Measurements from ENCODE around the gene FOXP1.
"Not testable (repeated sequence)": the region's sequence is repeated elsewhere in the genome, so short reads cannot be mapped to it uniquely, and the experiment has no call there.

Gene FOXP1

GRCh38 chr3:71324224-71324623, 259.3 kb downstream of the FOXP1 start:
- not testable (repeated sequence) for H3K4me3 ChIP-seq (ENCODE audit: low read length in 2 of 2); H3K36me3 ChIP-seq (ENCODE audit: control insufficient read depth in 2 of 2, insufficient read depth in 2 of 2, low read length in 2 of 2); H3K27ac ChIP-seq (ENCODE audit: low read depth in 2 of 2, low read length in 2 of 2); H3K27me3 ChIP-seq (ENCODE audit: control insufficient read depth in 2 of 2, insufficient read depth in 2 of 2, low read length in 2 of 2); H3K9ac ChIP-seq (ENCODE audit: low read depth in 1 of 2, low read length in 2 of 2); H3K9me3 ChIP-seq (ENCODE audit: control insufficient read depth in 2 of 2, low read length in 2 of 2); H3K4me1 ChIP-seq (ENCODE audit: control insufficient read depth in 2 of 2, insufficient read depth in 2 of 2, low read length in 2 of 2)

GRCh38 chr3:71323558-71323957, 260.0 kb downstream of the FOXP1 start:
- Histone ChIP-seq H3K27ac (ENCODE audit: low read depth in 2 of 2, low read length in 2 of 2) (no peak overlapping the region), H3K4me3 (ENCODE audit: low read length in 2 of 2) (no peak overlapping the region), H3K9ac (ENCODE audit: low read depth in 1 of 2, low read length in 2 of 2) (no peak overlapping the region), H3K36me3 (ENCODE audit: control insufficient read depth in 2 of 2, insufficient read depth in 2 of 2, low read length in 2 of 2) (peaks cover 2 to 4% of the 10 kb centered on the region in 2 donors), H3K4me1 (ENCODE audit: control insufficient read depth in 2 of 2, insufficient read depth in 2 of 2, low read length in 2 of 2) (peaks cover 0 to 9% of the 10 kb centered on the region in 2 donors), H3K27me3 (ENCODE audit: control insufficient read depth in 2 of 2, insufficient read depth in 2 of 2, low read length in 2 of 2) (no peaks in the 10 kb centered on the region), H3K9me3 (ENCODE audit: control insufficient read depth in 2 of 2, low read length in 2 of 2) (no peaks in the 10 kb centered on the region)

GRCh38 chr3:71322154-71322553, 261.4 kb downstream of the FOXP1 start:
- no peak overlapping the region for H3K4me3 ChIP-seq (ENCODE audit: low read length in 2 of 2)
- peaks cover 0 to 2% of the 10 kb centered on the region in 2 donors for H3K36me3 ChIP-seq (ENCODE audit: control insufficient read depth in 2 of 2, insufficient read depth in 2 of 2, low read length in 2 of 2)
- H3K27ac ChIP-seq (ENCODE audit: low read depth in 2 of 2, low read length in 2 of 2) = no peak overlapping the region
- no peaks in the 10 kb centered on the region for H3K27me3 ChIP-seq (ENCODE audit: control insufficient read depth in 2 of 2, insufficient read depth in 2 of 2, low read length in 2 of 2)
- H3K4me1 ChIP-seq (ENCODE audit: control insufficient read depth in 2 of 2, insufficient read depth in 2 of 2, low read length in 2 of 2) = peaks cover 0 to 13% of the 10 kb centered on the region in 2 donors
- no peak overlapping the region for H3K9ac ChIP-seq (ENCODE audit: low read depth in 1 of 2, low read length in 2 of 2)
- no peaks in the 10 kb centered on the region for H3K9me3 ChIP-seq (ENCODE audit: control insufficient read depth in 2 of 2, low read length in 2 of 2)

- Histone ChIP-seq H3K27me3 (ENCODE audit: control insufficient read depth in 2 of 2, insufficient read depth in 2 of 2, low read length in 2 of 2) (no peaks in the 10 kb centered on the region), H3K36me3 (ENCODE audit: control insufficient read depth in 2 of 2, insufficient read depth in 2 of 2, low read length in 2 of 2) (no peaks in the 10 kb centered on the region), H3K9ac (ENCODE audit: low read depth in 1 of 2, low read length in 2 of 2) (no peak overlapping the region), H3K4me1 (ENCODE audit: control insufficient read depth in 2 of 2, insufficient read depth in 2 of 2, low read length in 2 of 2) (peaks cover 0 to 4% of the 10 kb centered on the region in 2 donors), H3K9me3 (ENCODE audit: control insufficient read depth in 2 of 2, low read length in 2 of 2) (no peaks in the 10 kb centered on the region), H3K27ac (ENCODE audit: low read depth in 2 of 2, low read length in 2 of 2) (no peak overlapping the region), H3K4me3 (ENCODE audit: low read length in 2 of 2) (no peak overlapping the region)
Measured at GRCh38 chr3:71319771-71320170, 263.8 kb downstream of the FOXP1 start.

- Histone ChIP-seq H3K4me3 (ENCODE audit: low read length in 2 of 2) (no peak overlapping the region), H3K9me3 (ENCODE audit: control insufficient read depth in 2 of 2, low read length in 2 of 2) (no peaks in the 10 kb centered on the region), H3K27me3 (ENCODE audit: control insufficient read depth in 2 of 2, insufficient read depth in 2 of 2, low read length in 2 of 2) (no peaks in the 10 kb centered on the region), H3K27ac (ENCODE audit: low read depth in 2 of 2, low read length in 2 of 2) (no peak overlapping the region), H3K36me3 (ENCODE audit: control insufficient read depth in 2 of 2, insufficient read depth in 2 of 2, low read length in 2 of 2) (no peaks in the 10 kb centered on the region), H3K9ac (ENCODE audit: low read depth in 1 of 2, low read length in 2 of 2) (no peak overlapping the region), H3K4me1 (ENCODE audit: control insufficient read depth in 2 of 2, insufficient read depth in 2 of 2, low read length in 2 of 2) (peaks cover 0 to 4% of the 10 kb centered on the region in 2 donors)
Measured at GRCh38 chr3:71318458-71318827, 265.1 kb downstream of the FOXP1 start.

GRCh38 chr3:71317749-71318457, 265.6 kb downstream of the FOXP1 start:
- Histone ChIP-seq H3K27ac (ENCODE audit: low read depth in 2 of 2, low read length in 2 of 2) (no peak overlapping the region), H3K36me3 (ENCODE audit: control insufficient read depth in 2 of 2, insufficient read depth in 2 of 2, low read length in 2 of 2) (no peaks in the 10 kb centered on the region), H3K9ac (ENCODE audit: low read depth in 1 of 2, low read length in 2 of 2) (no peak overlapping the region), H3K4me3 (ENCODE audit: low read length in 2 of 2) (no peak overlapping the region), H3K4me1 (ENCODE audit: control insufficient read depth in 2 of 2, insufficient read depth in 2 of 2, low read length in 2 of 2) (peaks cover 0 to 4% of the 10 kb centered on the region in 2 donors), H3K9me3 (ENCODE audit: control insufficient read depth in 2 of 2, low read length in 2 of 2) (no peaks in the 10 kb centered on the region), H3K27me3 (ENCODE audit: control insufficient read depth in 2 of 2, insufficient read depth in 2 of 2, low read length in 2 of 2) (no peaks in the 10 kb centered on the region)

- no peak overlapping the region for H3K4me3 ChIP-seq (ENCODE audit: low read length in 2 of 2)
Measured at GRCh38 chr3:71317140-71317539, 266.4 kb downstream of the FOXP1 start.

GRCh38 chr3:71316066-71316777, 267.3 kb downstream of the FOXP1 start:
- Histone ChIP-seq H3K36me3 (ENCODE audit: control insufficient read depth in 2 of 2, insufficient read depth in 2 of 2, low read length in 2 of 2) (peaks cover 0 to 5% of the 10 kb centered on the region in 2 donors), H3K4me3 (ENCODE audit: low read length in 2 of 2) (no peak overlapping the region)

More at GRCh38 chr3:71317140-71317539, 266.4 kb downstream of the FOXP1 start:
- peaks cover 0 to 2% of the 10 kb centered on the region in 2 donors for H3K36me3 ChIP-seq (ENCODE audit: control insufficient read depth in 2 of 2, insufficient read depth in 2 of 2, low read length in 2 of 2)
- no peak overlapping the region for H3K9ac ChIP-seq (ENCODE audit: low read depth in 1 of 2, low read length in 2 of 2)
- H3K4me1 ChIP-seq (ENCODE audit: control insufficient read depth in 2 of 2, insufficient read depth in 2 of 2, low read length in 2 of 2) = peaks cover 0 to 4% of the 10 kb centered on the region in 2 donors
- no peak overlapping the region for H3K27ac ChIP-seq (ENCODE audit: low read depth in 2 of 2, low read length in 2 of 2)
- H3K27me3 ChIP-seq (ENCODE audit: control insufficient read depth in 2 of 2, insufficient read depth in 2 of 2, low read length in 2 of 2) = no peaks in the 10 kb centered on the region
- no peaks in the 10 kb centered on the region for H3K9me3 ChIP-seq (ENCODE audit: control insufficient read depth in 2 of 2, low read length in 2 of 2)

GRCh38 chr3:71315431-71315830, 268.1 kb downstream of the FOXP1 start:
- Histone ChIP-seq H3K4me3 (ENCODE audit: low read length in 2 of 2) (no peak overlapping the region), H3K9me3 (ENCODE audit: control insufficient read depth in 2 of 2, low read length in 2 of 2) (no peaks in the 10 kb centered on the region), H3K27ac (ENCODE audit: low read depth in 2 of 2, low read length in 2 of 2) (no peak overlapping the region), H3K4me1 (ENCODE audit: control insufficient read depth in 2 of 2, insufficient read depth in 2 of 2, low read length in 2 of 2) (peaks cover 0 to 4% of the 10 kb centered on the region in 2 donors), H3K36me3 (ENCODE audit: control insufficient read depth in 2 of 2, insufficient read depth in 2 of 2, low read length in 2 of 2) (peaks cover 0 to 5% of the 10 kb centered on the region in 2 donors), H3K9ac (ENCODE audit: low read depth in 1 of 2, low read length in 2 of 2) (no peak overlapping the region), H3K27me3 (ENCODE audit: control insufficient read depth in 2 of 2, insufficient read depth in 2 of 2, low read length in 2 of 2) (no peaks in the 10 kb centered on the region)

More at GRCh38 chr3:71316066-71316777, 267.3 kb downstream of the FOXP1 start:
- Histone ChIP-seq H3K27ac (ENCODE audit: low read depth in 2 of 2, low read length in 2 of 2) (no peak overlapping the region), H3K4me1 (ENCODE audit: control insufficient read depth in 2 of 2, insufficient read depth in 2 of 2, low read length in 2 of 2) (peaks cover 0 to 4% of the 10 kb centered on the region in 2 donors), H3K9ac (ENCODE audit: low read depth in 1 of 2, low read length in 2 of 2) (no peak overlapping the region), H3K27me3 (ENCODE audit: control insufficient read depth in 2 of 2, insufficient read depth in 2 of 2, low read length in 2 of 2) (no peaks in the 10 kb centered on the region), H3K9me3 (ENCODE audit: control insufficient read depth in 2 of 2, low read length in 2 of 2) (no peaks in the 10 kb centered on the region)

GRCh38 chr3:71313844-71314243, 269.7 kb downstream of the FOXP1 start:
- Histone ChIP-seq H3K27ac (ENCODE audit: low read depth in 2 of 2, low read length in 2 of 2) (no peak overlapping the region), H3K4me1 (ENCODE audit: control insufficient read depth in 2 of 2, insufficient read depth in 2 of 2, low read length in 2 of 2) (peaks cover 0 to 4% of the 10 kb centered on the region in 2 donors)

More at GRCh38 chr3:71313844-71314243, 269.7 kb downstream of the FOXP1 start:
- no peak overlapping the region for H3K9ac ChIP-seq (ENCODE audit: low read depth in 1 of 2, low read length in 2 of 2)
- no peaks in the 10 kb centered on the region for H3K27me3 ChIP-seq (ENCODE audit: control insufficient read depth in 2 of 2, insufficient read depth in 2 of 2, low read length in 2 of 2)
- H3K9me3 ChIP-seq (ENCODE audit: control insufficient read depth in 2 of 2, low read length in 2 of 2) = no peaks in the 10 kb centered on the region
- no peak overlapping the region for H3K4me3 ChIP-seq (ENCODE audit: low read length in 2 of 2)
- H3K36me3 ChIP-seq (ENCODE audit: control insufficient read depth in 2 of 2, insufficient read depth in 2 of 2, low read length in 2 of 2) = peaks cover 0 to 5% of the 10 kb centered on the region in 2 donors

Data from mucosa of rectum (tissue), 2 donors.